Measurements from ENCODE around the gene LEFTY2.
"Not testable (repeated sequence)": the region's sequence is repeated elsewhere in the genome, so short reads cannot be mapped to it uniquely, and the experiment has no call there.

The LEFTY2 gene

DNA sequence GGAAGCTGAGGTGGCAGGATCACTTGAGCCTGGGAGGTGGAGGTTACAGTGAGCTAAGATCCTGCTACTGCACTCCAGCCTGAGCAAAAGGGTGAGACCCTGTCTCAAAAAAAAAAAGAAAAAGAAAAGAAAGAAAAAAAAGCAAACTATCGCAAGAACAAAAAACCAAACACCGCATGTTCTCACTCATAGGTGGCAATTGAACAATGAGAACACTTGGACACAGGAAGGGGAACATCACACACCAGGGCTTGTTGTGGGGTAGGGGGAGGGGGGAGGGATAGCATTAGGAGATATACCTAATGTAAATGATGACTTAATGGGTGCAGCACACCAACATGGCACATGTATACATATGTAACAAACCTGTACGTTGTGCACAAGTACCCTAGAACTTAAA lies 11.6 kb downstream of the LEFTY2 start:
- not testable (repeated sequence) for DNase-seq (ENCODE audit: low spot score)

GRCh38 chr1:225928186-225929175 lies 12.5 kb downstream of the LEFTY2 start:
- DNase-seq (ENCODE audit: low spot score): peak; percentile 30

DNA sequence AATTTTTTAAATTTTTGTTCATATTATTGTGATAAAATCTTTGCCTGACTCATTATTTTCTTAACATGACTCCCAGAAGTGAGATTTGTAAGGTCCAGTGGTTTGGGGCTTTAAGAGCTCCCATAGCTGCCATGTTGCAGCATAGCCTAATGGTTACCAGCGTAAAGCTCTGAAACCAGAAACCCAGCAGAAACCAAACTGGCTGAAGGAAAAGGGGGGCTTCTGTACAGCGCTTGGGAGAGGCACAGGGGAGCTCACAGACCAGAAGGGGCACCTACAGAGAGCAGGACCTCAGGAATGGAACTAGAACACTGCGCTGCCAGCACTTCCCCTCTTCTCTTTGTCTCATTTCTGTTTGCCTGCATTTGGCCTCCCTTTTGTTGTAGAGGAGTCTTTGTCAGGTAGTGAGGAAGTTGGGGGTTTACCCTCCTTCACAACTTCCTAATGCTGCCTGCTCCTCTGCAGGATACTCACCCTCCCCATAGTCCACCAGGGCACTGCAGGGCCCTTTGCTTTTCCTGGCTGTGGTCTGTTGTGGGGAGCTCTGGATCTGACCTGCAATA lies 14.4 kb downstream of the LEFTY2 start:
- no peak for DNase-seq (ENCODE audit: low spot score)

DNA sequence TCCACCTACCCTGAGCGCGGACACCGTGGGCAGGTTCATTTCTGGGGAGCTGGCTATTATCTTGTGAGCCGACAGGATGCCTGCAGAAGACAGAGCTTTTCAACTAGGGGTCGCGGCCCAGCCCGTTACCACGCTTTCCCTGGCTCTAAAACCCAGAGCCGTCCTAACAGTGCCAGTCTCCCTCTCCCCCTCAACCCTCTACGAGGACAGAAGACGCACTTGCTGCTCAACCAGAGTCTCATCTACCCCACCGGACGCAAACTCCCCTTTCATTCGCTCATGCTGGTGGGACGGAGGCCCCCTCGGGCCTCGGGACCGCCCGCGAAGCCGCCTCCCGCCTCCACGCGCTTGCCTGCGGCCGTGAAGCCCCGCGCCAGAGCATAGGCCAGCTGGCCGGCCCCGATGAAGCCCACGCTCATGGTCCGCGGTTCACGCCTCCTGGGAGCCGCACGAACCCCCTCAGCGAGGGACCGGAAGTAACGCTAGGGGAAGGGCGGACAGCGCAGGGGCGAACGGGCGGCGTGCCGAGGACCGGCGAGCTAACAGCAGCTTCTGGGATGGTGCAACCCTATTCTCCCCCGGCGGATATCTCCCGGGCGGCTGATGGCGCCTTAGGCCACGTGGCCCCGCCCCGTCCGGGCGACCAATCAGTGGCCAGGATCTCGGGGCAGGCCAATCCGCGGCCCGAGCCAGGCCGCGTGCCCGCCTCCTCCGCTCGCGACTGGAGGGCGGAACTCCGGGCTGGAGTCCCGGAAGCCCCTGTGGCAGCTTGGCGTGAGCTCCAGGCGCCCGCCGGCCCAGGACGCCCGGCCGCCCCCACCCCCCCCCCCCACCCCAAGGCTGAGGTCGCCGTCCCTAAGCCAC lies 17.1 kb downstream of the LEFTY2 start, which contains the start of gene PYCR2:
Gene PYCR2, minus strand, starts transcription at position 559 of the 864 bp plus-strand sequence. Its CDS starts 140 bp downstream, at position 419.
- DNase-seq (ENCODE audit: low spot score): peak; percentile 95

DNA sequence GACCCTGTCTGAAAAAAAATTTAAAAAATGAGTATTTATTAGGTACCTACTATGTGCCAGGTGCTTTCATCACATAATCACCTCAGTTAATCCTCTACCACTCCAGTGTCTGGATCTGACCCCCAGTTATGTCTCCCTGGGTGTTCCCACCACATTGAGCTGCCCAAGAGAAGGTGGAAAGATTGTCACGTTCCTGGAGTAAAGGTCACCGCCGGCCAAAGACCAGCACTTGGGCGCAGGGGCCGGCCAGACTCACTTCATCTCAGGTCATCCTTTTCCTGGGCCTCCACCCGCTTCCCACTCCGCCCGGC lies 17.7 kb downstream of the LEFTY2 start:
- DNase-seq (ENCODE audit: low spot score): no peak

- no peak for DNase-seq (ENCODE audit: low spot score)
Measured at GRCh38 chr1:225921734-225922709, 19.0 kb downstream of the LEFTY2 start.

DNA sequence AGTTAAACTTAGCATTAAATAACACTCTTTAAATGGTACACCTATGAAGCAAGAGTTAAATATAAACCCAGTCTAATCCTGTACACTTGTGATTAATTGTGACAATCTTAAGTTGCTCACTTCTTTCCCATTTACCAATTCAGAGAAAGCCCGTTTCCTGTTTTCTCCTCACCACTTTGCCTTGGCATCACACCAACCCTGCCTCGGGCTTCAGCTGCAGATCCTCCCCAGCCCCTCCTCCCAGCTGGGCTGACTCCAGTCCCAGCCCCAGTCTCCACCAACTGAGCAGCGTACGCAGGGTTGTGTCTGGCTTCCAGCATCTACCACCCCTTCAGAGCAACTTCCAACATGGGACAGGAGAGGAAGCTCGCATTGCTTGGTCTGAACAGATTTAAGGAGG lies 21.1 kb downstream of the LEFTY2 start:
- peak; percentile 24 for DNase-seq (ENCODE audit: low spot score)

- DNase-seq (ENCODE audit: low spot score): no peak
Measured at GRCh38 chr1:225918280-225918679, 22.7 kb downstream of the LEFTY2 start.

- no peak for DNase-seq (ENCODE audit: low spot score)
Measured at GRCh38 chr1:225917536-225917935, 23.5 kb downstream of the LEFTY2 start.

- DNase-seq (ENCODE audit: low spot score): no peak
Measured at GRCh38 chr1:225917101-225917500, 23.9 kb downstream of the LEFTY2 start.

DNA sequence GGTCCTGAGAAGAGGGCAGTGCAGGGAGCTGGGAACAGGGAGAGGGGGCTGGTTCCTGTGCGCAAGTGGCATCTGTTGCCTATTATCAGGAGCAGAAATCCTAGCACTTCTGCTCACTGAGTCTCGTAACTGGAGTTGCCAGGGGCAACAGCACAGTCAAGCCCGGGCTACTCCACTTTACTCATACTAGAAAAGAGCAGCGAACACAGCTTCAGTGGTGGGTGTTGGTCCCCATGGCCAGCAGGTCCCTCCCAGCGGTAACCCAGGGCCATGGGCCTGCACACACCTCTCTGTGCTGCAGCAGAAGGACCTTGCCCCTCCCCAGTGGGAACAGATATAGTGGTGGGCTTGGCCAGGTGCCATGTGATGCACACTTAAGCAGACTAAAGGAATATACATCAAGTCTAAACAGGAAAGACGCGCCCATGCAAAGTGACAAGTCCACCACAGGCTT lies 25.5 kb downstream of the LEFTY2 start:
- DNase-seq (ENCODE audit: low spot score): no peak

DNA sequence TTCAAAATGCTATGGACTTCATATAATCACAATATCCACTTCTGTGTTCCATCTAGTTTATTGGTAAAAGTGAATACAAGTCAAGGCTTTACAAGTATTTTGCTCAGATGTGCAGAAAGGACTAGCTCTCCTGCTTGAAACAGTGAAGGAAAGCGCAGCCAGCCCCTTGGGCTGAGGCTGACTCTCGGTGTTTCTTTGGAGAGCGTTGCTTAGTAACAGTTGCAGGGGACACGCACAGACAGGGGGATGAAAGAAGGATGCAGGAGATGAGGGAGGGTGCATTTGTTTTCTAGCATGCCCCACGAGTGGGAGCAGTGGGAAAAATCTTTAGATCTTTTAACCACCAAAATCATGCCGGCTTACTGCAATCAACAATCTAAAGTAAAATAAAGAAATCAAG lies 26.1 kb downstream of the LEFTY2 start:
- no peak for DNase-seq (ENCODE audit: low spot score)

- DNase-seq (ENCODE audit: low spot score): no peak
Measured at GRCh38 chr1:225914391-225914790, 26.6 kb downstream of the LEFTY2 start.

- peak; percentile 65 for DNase-seq (ENCODE audit: low spot score)
Measured at GRCh38 chr1:225911191-225912130, 29.6 kb downstream of the LEFTY2 start.

DNA sequence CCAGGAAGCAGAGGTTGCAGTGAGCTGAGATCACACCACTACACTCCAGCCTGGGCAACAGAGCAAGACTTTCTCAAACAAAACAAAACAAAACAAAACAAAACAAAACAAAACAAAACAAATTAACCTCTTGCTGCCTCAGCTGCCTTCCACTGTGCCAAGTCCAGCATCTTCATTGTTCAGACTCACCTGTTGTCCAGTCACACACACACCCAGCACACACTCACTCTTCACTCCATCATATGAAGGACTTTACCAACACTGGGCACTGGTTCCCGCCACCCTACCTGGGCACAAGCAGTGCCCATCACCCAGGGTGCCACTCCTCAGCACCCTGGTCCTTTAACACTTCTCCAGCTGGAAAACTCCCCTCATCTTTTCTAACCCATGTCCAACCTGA lies 31.5 kb downstream of the LEFTY2 start:
- no peak for DNase-seq (ENCODE audit: low spot score)

- DNase-seq (ENCODE audit: low spot score): no peak
Measured at GRCh38 chr1:225908773-225909172, 32.2 kb downstream of the LEFTY2 start.

DNA sequence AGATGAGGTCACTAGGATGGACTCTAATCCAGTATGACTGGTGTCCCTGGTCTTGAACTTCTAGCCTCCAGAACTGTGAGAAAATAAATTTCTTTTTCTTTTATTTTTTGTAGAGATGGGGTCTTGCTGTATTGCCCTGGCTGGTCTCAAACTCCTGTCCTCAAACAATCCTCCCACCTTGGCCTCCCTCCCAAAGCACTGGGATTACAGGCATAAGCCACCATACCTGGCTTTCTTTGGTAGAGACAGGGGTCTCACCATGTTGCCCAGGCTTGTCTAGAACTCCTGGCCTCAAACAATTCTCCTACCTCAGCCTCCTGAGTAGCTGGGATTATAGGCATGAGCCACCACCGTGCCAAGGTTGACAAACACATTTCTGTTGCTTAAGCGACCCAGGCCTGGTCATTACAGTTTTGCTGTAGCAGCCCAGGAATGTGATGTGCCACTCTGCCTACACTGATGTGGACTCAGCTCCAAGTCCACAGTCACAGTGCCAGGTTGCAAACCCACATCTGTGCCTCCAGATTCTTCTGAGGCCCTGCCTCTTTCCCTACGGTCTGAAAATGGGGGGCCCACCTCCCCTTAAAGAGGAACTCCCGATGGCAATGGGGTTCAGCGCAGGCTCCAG lies 32.9 kb downstream of the LEFTY2 start:
- no peak for DNase-seq (ENCODE audit: low spot score)

DNA sequence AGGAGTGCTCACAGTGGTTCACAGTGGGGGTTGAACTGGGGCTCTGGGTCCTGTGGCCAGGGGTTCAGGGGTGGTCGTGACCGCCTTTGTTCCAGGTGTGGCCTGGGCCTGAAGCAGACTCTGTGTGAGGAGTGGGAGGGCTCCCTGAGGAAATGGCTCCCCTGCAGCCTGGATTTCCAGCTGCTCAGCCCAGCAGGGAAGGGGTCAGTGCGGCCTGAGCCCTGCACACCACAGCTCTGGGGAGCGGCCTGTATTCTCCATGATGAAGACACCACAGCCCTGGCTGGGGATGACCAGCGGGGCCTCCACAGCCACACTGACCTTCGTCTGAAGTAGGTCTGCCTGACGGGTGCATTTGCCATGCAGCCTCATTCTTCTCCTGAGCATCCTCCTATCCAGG lies 33.7 kb downstream of the LEFTY2 start:
- DNase-seq (ENCODE audit: low spot score): no peak

GRCh38 chr1:225906467-225906866 lies 34.6 kb downstream of the LEFTY2 start:
- DNase-seq (ENCODE audit: low spot score): no peak

DNA sequence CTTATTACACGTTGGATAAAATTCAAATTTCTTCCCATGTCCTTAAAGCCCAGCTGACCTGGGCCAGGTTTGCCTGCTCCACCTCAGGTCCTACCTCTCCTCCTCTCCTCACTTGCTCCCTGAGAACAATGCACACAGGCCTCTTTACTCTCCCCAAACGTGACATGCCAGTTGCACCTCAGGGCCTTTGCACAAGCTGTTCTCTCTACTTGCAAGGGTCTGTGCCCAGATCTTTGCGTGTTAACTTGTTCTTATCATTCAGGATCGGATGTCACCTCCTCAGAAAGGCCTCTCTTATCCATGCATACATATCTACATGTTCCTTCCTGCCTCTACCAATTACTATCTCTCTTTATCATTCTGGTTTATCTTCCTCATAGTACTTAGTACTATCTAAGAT lies 37.4 kb downstream of the LEFTY2 start:
- no peak for DNase-seq (ENCODE audit: low spot score)

Data from CD4-positive, alpha-beta T cell treated with Interleukin-6 at 100 ng/mL for 8 hours (primary cell).